Measurements from ENCODE around the gene PRKAG2.

GRCh38 chr7:151689196-151689971 lies 187.5 kb downstream of the PRKAG2 start:
- TF ChIP-seq CTCF (IDR thresholded peaks at IDR 0.05; ENCODE audit: low read depth, low read length) (no peak), EZH2phosphoT487 (IDR thresholded peaks at IDR 0.05; ENCODE audit: low read depth) (no peak)
